Duodenal mucosa (tissue), 2 donors: ENCODE measurements around the gene SLC18A2.
"Not testable (repeated sequence)": the region's sequence is repeated elsewhere in the genome, so short reads cannot be mapped to it uniquely, and the experiment has no call there.

Source experiments
- H3K27ac ChIP-seq: one replicate; pipeline ENCODE4 v1.7.0; 2013; ENCODE audit warnings: low read depth, low read length
- H3K27me3 ChIP-seq, 2 donors: one replicate each; pipeline ENCODE4 v1.7.0; 2013; ENCODE audit warnings: low read length in 2 of 2, control low read depth in 1 of 2; ENCODE audit not compliant: insufficient read depth in 2 of 2, control insufficient read depth in 1 of 2
- H3K36me3 ChIP-seq, 2 donors: one replicate each; pipeline ENCODE4 v1.7.0; 2013; ENCODE audit warnings: low read length in 2 of 2, control low read depth in 1 of 2; ENCODE audit not compliant: insufficient read depth in 2 of 2, control insufficient read depth in 1 of 2
- H3K4me1 ChIP-seq, 2 donors: one replicate each; pipeline ENCODE4 v1.7.0; 2013; ENCODE audit warnings: low read length in 2 of 2, control low read depth in 1 of 2; ENCODE audit not compliant: insufficient read depth in 2 of 2, control insufficient read depth in 1 of 2
- H3K4me3 ChIP-seq, 2 donors: one replicate each; pipeline ENCODE4 v1.7.0; 2013; ENCODE audit warnings: low read length in 2 of 2, low read depth in 1 of 2
- H3K9ac ChIP-seq, 2 donors: one replicate each; pipeline ENCODE4 v1.7.0; 2013; ENCODE audit warnings: low read length in 2 of 2, low read depth in 1 of 2
- H3K9me3 ChIP-seq, 2 donors: one replicate each; pipeline ENCODE4 v1.7.0; 2013; ENCODE audit warnings: low read length in 2 of 2, control low read depth in 1 of 2; ENCODE audit not compliant: control insufficient read depth in 1 of 2

The SLC18A2 gene

DNA sequence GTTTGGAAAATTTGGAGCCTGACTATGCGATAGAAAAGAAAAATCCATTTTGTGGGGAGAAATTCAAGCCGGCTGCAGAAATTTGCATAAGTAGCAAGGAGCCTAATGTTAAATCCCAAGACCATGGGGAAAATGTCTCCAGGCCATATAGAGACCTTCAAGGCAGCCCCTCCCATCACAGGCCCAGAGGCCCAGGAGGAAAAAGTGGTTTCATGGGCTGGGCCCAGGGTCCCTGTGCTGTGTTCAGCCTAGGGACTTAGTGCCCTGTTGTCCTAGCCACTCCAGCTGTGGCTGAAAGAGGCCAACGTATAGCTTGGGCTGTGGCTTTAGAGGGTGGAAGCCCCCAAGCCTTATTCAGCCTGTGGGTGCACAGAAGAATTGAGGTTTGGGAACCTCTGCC is 62.5 kb downstream of the SLC18A2 start:
- H3K9ac ChIP-seq, result not testable (repeated sequence)

DNA sequence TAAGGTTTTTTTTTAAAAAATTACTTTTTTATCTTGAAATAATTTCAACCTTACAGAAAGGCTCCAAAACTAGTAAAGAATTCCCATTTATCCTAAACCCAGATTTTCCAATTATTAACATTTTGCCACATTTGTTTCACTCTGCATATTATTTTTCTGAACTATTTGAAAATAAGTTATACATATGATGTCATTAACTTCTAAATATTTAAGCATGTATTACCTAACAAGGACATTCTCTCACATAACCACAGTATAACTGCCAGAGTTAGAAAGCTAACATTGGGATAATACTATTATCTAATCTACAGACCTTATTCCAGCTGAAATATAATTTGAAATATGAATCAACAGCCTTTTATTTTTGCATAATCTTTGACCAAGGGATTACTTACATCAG is 65.8 kb downstream of the SLC18A2 start:
- Histone ChIP-seq H3K27me3 (no peaks in the 10 kb centered on the region), H3K4me1 (no peaks in the 10 kb centered on the region), H3K27ac (no peak overlapping the region), H3K36me3 (peaks cover 6% of the 10 kb centered on the region in 2 donors), H3K4me3 (no peak overlapping the region), H3K9ac (no peak overlapping the region), H3K9me3 (no peaks in the 10 kb centered on the region)

More for the DNA sequence above, 62.5 kb downstream of the SLC18A2 start:
- H3K36me3 ChIP-seq, H3K4me3 ChIP-seq, H3K27ac ChIP-seq, H3K9me3 ChIP-seq, H3K4me1 ChIP-seq, H3K27me3 ChIP-seq: not testable (repeated sequence)

DNA sequence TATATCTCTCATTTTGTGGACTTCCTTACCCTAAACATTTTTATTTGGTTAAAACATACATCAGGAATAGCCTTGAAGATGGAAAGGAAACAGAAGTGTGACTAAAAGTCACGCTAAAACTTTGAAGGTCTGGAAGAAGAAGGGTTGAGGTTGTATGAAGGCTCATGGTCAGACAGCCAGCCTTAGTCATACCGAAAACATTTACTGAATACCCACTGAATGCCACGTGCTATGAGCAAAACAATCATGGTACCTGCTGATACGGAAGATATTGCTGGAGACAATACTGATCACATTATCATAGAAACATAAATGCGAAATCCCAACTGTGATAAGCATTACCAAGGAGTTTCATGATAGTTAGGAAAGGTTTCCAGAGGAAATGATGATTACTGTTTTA is 70.3 kb downstream of the SLC18A2 start:
- H3K4me3 ChIP-seq, result no peak overlapping the region
- no peaks in the 10 kb centered on the region for H3K4me1 ChIP-seq
- H3K36me3 ChIP-seq, result peaks cover 11 to 13% of the 10 kb centered on the region in 2 donors
- no peak overlapping the region for H3K27ac ChIP-seq
- no peaks in the 10 kb centered on the region for H3K9me3 ChIP-seq
- H3K9ac ChIP-seq, result no peak overlapping the region
- H3K27me3 ChIP-seq, result no peaks in the 10 kb centered on the region

DNA sequence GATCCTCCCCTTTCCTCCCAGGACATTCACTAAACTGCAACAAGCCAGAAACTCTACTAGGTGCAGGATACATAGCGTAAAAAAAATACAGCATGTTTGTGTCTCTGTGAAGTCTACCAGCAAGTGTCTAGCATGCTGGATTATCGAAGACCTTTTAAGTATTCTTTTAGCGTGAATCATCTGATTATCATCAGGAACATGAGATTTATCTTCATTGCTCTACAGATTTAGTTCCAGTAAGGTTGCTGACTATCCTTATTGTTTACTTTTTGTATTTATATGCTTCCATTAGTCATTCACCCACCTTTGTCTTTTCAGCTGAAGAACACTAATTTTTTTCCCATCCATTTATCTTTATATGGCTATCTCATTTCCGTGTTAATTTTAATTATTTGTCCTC is 71.5 kb downstream of the SLC18A2 start:
- Histone ChIP-seq H3K4me1 (no peaks in the 10 kb centered on the region), H3K36me3 (peaks cover 11 to 13% of the 10 kb centered on the region in 2 donors), H3K9ac (no peak overlapping the region), H3K9me3 (no peaks in the 10 kb centered on the region), H3K27me3 (no peaks in the 10 kb centered on the region), H3K4me3 (no peak overlapping the region), H3K27ac (no peak overlapping the region)

DNA sequence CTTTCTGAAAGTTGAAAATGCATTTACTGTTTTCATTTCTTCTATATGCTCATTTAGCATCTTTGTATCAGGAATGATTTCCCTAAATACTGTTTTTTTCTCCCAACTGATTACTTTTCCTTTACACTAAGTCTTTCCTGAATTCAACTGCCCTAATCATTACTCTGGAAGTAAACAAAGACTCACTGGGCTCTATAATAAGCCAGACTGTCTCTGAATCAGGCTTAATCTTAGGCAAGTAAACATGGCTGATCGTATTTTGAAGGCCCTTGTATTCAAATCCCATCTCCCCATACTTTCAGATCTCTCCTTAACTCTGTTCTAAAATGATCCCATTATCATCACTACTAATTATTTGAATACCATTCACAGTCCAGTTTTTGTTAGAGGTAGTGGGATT is 72.7 kb downstream of the SLC18A2 start:
- H3K36me3 ChIP-seq, result peaks cover 13 to 14% of the 10 kb centered on the region in 2 donors

DNA sequence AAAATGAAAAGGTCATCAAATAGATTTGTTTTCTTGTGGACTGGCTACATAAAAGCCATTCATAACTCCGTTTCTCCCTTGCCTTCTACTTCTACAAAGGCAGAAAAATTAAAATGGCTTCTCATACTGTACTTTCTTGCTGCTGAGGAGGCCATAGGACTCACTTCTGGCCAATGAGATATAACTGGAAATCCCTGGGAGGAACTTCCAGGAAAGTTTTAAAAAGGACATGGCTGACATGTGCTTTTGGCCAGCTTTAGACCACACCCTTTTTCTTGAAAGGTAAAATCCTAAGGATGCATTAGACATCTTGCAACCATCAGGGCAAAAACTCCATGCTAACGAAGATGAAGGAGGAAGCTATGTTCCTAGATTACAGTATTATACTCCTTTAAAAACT is 75.8 kb downstream of the SLC18A2 start:
- peaks cover 7 to 8% of the 10 kb centered on the region in 2 donors for H3K36me3 ChIP-seq
- no peak overlapping the region for H3K27ac ChIP-seq
- no peaks in the 10 kb centered on the region for H3K4me1 ChIP-seq
- no peaks in the 10 kb centered on the region for H3K27me3 ChIP-seq
- H3K9ac ChIP-seq, result no peak overlapping the region
- no peaks in the 10 kb centered on the region for H3K9me3 ChIP-seq
- H3K4me3 ChIP-seq, result no peak overlapping the region

More for the DNA sequence above, 72.7 kb downstream of the SLC18A2 start:
- H3K27me3 ChIP-seq, result no peaks in the 10 kb centered on the region
- H3K27ac ChIP-seq, result no peak overlapping the region
- no peak overlapping the region for H3K9ac ChIP-seq
- H3K4me3 ChIP-seq, result no peak overlapping the region
- no peaks in the 10 kb centered on the region for H3K4me1 ChIP-seq
- H3K9me3 ChIP-seq, result no peaks in the 10 kb centered on the region

DNA sequence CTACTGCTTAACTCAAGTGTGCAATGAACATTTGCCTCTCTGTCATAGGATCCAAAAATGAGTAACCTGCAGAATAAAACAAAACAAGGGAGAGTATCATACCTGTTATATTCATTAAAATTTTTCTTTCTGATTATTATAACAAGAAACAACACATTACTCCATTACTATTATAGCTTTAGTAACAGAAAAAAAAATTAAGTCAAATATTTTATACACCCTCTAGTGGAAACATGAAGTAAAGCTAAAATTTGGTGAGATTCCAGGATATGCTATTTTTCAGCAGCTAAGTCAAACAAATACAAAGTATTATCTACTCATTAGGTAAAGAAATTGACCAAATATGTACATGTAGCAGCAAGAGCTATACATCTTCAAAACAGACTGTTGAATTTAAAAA is 78.0 kb downstream of the SLC18A2 start:
- no peak overlapping the region for H3K4me3 ChIP-seq
- H3K27me3 ChIP-seq, result no peaks in the 10 kb centered on the region
- peaks cover 3 to 7% of the 10 kb centered on the region in 2 donors for H3K36me3 ChIP-seq
- H3K4me1 ChIP-seq, result no peaks in the 10 kb centered on the region
- H3K9ac ChIP-seq, result no peak overlapping the region
- no peak overlapping the region for H3K27ac ChIP-seq
- H3K9me3 ChIP-seq, result no peaks in the 10 kb centered on the region

DNA sequence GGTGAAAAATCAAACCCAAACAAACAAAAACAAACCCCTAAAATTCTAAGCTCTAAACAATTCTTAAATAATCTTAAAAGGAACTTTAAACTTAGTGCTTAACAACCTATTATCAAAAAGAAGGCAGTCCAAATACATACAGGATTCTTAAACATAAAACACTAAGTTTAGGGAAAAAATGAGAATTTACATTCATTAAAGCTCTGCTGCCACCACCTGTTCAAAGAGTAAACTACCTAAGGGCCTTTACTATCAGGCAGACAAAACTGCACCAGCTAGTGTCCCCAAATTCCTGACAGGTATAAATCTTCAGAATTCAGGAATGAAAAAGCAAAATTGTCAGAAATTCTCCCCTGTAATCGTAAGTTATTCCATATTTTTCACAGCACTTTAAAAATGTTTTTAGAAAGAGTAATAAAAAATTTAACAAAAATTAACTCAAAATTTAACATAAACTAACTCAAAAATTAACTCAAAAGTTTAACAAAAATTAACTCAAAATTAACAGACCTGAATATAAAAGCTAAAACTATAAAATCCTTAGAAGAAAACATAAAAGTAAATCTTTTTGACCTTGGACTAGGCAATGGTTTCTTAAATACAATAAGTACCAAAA is 79.2 kb downstream of the SLC18A2 start:
- no peak overlapping the region for H3K9ac ChIP-seq
- no peak overlapping the region for H3K27ac ChIP-seq
- no peaks in the 10 kb centered on the region for H3K4me1 ChIP-seq
- no peaks in the 10 kb centered on the region for H3K9me3 ChIP-seq
- no peak overlapping the region for H3K4me3 ChIP-seq
- no peaks in the 10 kb centered on the region for H3K27me3 ChIP-seq
- H3K36me3 ChIP-seq, result peaks cover 0 to 3% of the 10 kb centered on the region in 2 donors

DNA sequence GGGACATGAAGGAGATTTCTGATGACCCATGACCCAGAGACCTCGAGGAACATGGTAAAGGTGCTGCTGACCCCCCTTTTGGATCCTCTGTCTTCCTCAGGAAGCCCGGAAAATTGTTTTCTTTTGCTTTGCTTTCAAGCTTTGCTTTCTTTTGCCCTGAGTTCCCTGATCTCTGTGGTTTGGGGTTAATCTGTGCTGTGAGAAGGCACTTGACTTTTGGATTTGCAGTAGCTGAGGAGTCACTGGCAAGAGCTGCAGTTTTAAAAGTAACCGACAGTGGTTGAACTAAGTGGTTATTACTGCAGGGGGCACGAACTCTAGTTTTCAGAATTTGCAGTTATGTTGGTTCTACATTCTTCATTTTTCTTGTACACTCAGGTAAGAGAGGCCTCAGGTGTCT is 81.3 kb downstream of the SLC18A2 start:
- Histone ChIP-seq H3K27ac (no peak overlapping the region), H3K4me1 (peaks cover 0 to 6% of the 10 kb centered on the region in 2 donors), H3K9me3 (no peaks in the 10 kb centered on the region), H3K9ac (no peak overlapping the region), H3K36me3 (peaks cover 0 to 3% of the 10 kb centered on the region in 2 donors), H3K4me3 (no peak overlapping the region), H3K27me3 (no peaks in the 10 kb centered on the region)

DNA sequence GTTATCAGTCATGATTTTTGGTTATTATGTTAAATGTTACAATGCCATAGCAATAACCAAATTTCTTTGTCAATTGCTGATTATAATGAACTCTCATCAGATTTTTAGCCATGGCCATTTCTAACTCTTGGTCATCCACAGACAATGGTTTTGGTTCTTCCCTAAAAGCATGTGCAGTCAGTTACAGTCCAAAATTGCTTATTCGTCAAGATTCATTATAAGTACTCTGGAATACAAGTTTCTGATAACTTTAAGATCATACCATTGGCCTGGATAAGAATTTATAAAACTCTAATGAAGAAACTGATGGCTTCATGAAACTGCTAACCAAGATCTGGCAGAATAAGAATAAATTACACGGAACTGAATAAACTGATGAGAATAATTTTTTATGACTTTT is 83.5 kb downstream of the SLC18A2 start:
- Histone ChIP-seq H3K36me3 (no peaks in the 10 kb centered on the region), H3K4me3 (no peak overlapping the region), H3K9me3 (no peaks in the 10 kb centered on the region), H3K27me3 (no peaks in the 10 kb centered on the region), H3K27ac (no peak overlapping the region), H3K4me1 (peaks cover 0 to 10% of the 10 kb centered on the region in 2 donors), H3K9ac (no peak overlapping the region)

DNA sequence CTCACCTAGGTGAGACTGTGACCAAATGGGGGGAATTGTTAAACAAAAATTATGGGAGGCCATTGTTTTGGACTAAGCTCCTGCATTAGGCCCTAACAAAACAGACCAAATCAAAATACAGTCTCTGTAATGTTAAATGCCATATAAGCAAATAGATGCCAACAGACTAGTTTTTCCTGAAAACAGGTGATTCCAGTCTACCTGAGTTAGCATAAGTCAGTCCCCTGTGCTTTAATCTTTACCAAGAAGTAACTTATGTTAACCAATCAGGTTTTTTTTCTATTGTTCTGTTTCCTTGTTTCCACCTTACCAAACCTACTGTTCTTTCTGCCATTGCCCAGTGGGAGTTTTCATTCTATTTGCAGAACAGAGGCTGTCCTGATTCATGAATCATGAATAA is 86.3 kb downstream of the SLC18A2 start:
- H3K9ac ChIP-seq, result no peak overlapping the region
- no peaks in the 10 kb centered on the region for H3K36me3 ChIP-seq
- H3K27ac ChIP-seq, result no peak overlapping the region
- H3K4me3 ChIP-seq, result no peak overlapping the region
- H3K9me3 ChIP-seq, result no peaks in the 10 kb centered on the region
- H3K27me3 ChIP-seq, result no peaks in the 10 kb centered on the region
- peaks cover 0 to 10% of the 10 kb centered on the region in 2 donors for H3K4me1 ChIP-seq
